GM23248 (cell line): ENCODE results near the gene INSIG2. TPM values are rescaled to one million over a fixed set of nuclear protein-coding genes. Genes with fewer than 3 reads are reported as not detected.

Source experiments
- DNase-seq: peaks from one replicate; pipeline ENCODE4 v3.0.0-alpha.2; 2015
- H2AFZ ChIP-seq: fragments of 200-600 bp; sonication (generic); 2 replicates; pipeline ENCODE4 v1.6.1; 2016; ENCODE audit warnings: antibody characterized with exemption
- H3F3A ChIP-seq: fragments of 200-600 bp; sonication (generic); 2 replicates; pipeline ENCODE4 v1.6.1; 2016; ENCODE audit warnings: mild to moderate bottlenecking, antibody characterized with exemption, mixed run types; ENCODE audit not compliant: insufficient read depth
- H3K27ac ChIP-seq: fragments of 200-600 bp; sonication (generic); 2 replicates; pipeline ENCODE4 v1.5.1; 2016; ENCODE audit warnings: mild to moderate bottlenecking
- H3K27me3 ChIP-seq: fragments of 200-600 bp; sonication (generic); replicated peaks from 2 replicates; pipeline ENCODE4 v1.6.1; 2016; ENCODE audit warnings: mild to moderate bottlenecking; ENCODE audit not compliant: insufficient read depth
- H3K36me3 ChIP-seq: fragments of 200-600 bp; sonication (generic); 2 replicates; pipeline ENCODE4 v1.6.1; 2016; ENCODE audit warnings: low read depth, mild to moderate bottlenecking
- H3K4me1 ChIP-seq: fragments of 200-600 bp; sonication (generic); 2 replicates; pipeline ENCODE4 v1.6.1; 2016; ENCODE audit warnings: mild to moderate bottlenecking; ENCODE audit not compliant: insufficient read depth
- H3K4me2 ChIP-seq: fragments of 200-600 bp; sonication (generic); one replicate; pipeline ENCODE4 v1.6.1; 2016; ENCODE audit warnings: mild to moderate bottlenecking; ENCODE audit not compliant: unreplicated experiment
- H3K4me3 ChIP-seq: fragments of 200-600 bp; sonication (generic); 2 replicates; pipeline ENCODE4 v1.5.1; 2016; ENCODE audit warnings: mild to moderate bottlenecking
- H3K79me2 ChIP-seq: fragments of 200-600 bp; sonication (generic); 2 replicates; pipeline ENCODE4 v1.6.1; 2016; ENCODE audit warnings: mild to moderate bottlenecking; ENCODE audit not compliant: insufficient read depth
- H3K9ac ChIP-seq: fragments of 200-600 bp; sonication (generic); 2 replicates; pipeline ENCODE4 v1.6.1; 2016; ENCODE audit warnings: mild to moderate bottlenecking
- H3K9me2 ChIP-seq: fragments of 200-600 bp; sonication (generic); 2 replicates; pipeline ENCODE4 v1.6.1; 2016; ENCODE audit warnings: mixed run types, mild to moderate bottlenecking, moderate library complexity; ENCODE audit not compliant: insufficient read depth
- H3K9me3 ChIP-seq: fragments of 200-600 bp; sonication (generic); one replicate; pipeline ENCODE4 v1.6.1; 2017; ENCODE audit warnings: low read depth
- H4K20me1 ChIP-seq: fragments of 200-600 bp; sonication (generic); 2 replicates; pipeline ENCODE4 v1.6.0; 2016; ENCODE audit not compliant: insufficient read depth
- EZH2 ChIP-seq: fragments of 200-600 bp; sonication (generic); IDR thresholded peaks from 2 replicates; pipeline ENCODE4 v1.6.1; 2018; ENCODE audit warnings: antibody characterized with exemption, mild to moderate bottlenecking; ENCODE audit not compliant: insufficient read depth, poor library complexity, severe bottlenecking
- EZH2phosphoT487 ChIP-seq: fragments of 200-600 bp; sonication (generic); IDR thresholded peaks from 2 replicates; pipeline ENCODE4 v1.6.1; 2018; ENCODE audit warnings: antibody characterized with exemption, moderate library complexity, mild to moderate bottlenecking, low read depth; ENCODE audit not compliant: insufficient read depth
- WGBS, 2 experiments: methylation state at CpG; one replicate each; pipeline ENCODE4 v1.1.6; 2015 to 2017; ENCODE audit warnings: low lambda C conversion rate in 2 of 2, low coverage in 1 of 2; ENCODE audit errors: missing lambda C conversion rate in 2 of 2; 5-methylcytosine and 5-hydroxymethylcytosine counted together
- in situ Hi-C: fragments of 300-500 bp; cut with MboI; formaldehyde crosslinking; loops from 2 replicates; pipeline ENCODE4 v1.15.0; 2020
- polyA plus RNA-seq: library from polyadenylated mRNA; unstranded; fragments of >200 nt; fragmentation: Nextera tagmentation; extraction: Ambion mirVana; gene quantifications from 2 replicates; pipeline ENCODE4 v1.2.1, GENCODE V29; 2016
- total RNA-seq: library from RNA; depleted of rRNA; stranded (reverse); fragments of >200 nt; shearing (Covaris generic); gene quantifications from 2 replicates; pipeline ENCODE4 v1.2.3, GENCODE V29; 2014

Gene INSIG2
- total and polyA plus RNA-seq, 2 experiments from 2014 or later = 13.0 to 36.1 TPM

DNA sequence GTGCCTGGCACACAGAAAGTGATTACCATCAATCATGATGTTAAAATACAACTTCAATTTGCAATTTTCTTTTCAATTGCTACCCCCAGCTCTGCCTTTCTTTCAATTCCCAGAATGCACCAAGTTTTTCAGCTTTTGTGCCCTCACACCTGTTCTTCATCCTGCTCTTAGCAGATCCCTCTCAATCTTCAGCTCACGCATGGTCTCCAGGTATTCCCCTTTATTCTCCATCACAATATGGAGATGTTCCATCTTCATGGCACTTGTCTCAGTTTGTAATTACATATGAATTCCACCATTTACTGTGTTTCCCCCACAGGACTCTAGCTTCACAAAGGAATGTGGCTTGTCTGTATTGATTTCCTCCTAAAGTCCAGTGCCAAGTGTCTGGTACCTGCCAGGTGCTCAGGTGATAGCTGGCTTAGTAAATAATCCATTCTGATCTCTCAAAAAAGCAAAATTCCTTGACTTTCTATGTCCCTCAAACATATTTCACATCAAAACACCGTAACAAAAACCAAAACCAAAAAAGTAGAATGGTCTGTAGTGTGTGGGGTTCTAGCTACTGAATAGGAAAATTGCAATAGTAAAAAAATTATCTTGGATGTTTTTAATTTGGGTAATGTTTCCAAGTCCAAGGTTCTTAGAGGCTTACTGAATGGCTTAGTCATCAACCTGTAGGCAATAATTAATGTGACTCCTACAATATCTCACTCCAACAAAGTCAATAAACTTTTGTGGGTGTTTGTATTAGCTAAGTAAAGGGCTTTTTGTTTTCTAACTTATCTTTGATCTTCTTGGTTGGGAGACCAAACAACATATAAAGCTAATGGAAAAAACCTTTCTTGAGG, 2.9 kb upstream of the INSIG2 start:
- 84 to 85% methylated on average over 2 of the region's 2 CpGs for WGBS, 2 experiments
- H3K27me3 ChIP-seq = peaks cover 14% of the 10 kb centered on the region
- DNase-seq = no peak
- H3K36me3 ChIP-seq = no peaks in the 10 kb centered on the region
- H3K27ac ChIP-seq = no peak overlapping the region
- no peaks in the 10 kb centered on the region for H4K20me1 ChIP-seq
- H3K9me3 ChIP-seq = no peaks in the 10 kb centered on the region
- TF ChIP-seq EZH2phosphoT487 (no peak), EZH2 (no peak)
- peaks cover 21% of the 10 kb centered on the region for H3K79me2 ChIP-seq
- H3K4me1 ChIP-seq = peaks cover 8% of the 10 kb centered on the region; the same call in 1 of the 2 replicates
- no peak overlapping the region for H3K4me2 ChIP-seq
- H3K4me3 ChIP-seq = no peak overlapping the region
- peaks cover 22% of the 10 kb centered on the region for H3F3A ChIP-seq
- in situ Hi-C loops = no loop called here
- H3K9ac ChIP-seq = no peak overlapping the region
- no peaks in the 10 kb centered on the region for H3K9me2 ChIP-seq
- H2AFZ ChIP-seq = no peak overlapping the region

GRCh38 chr2:118086024-118086633, 2.1 kb upstream of the INSIG2 start:
- no peak overlapping the region for H3K4me3 ChIP-seq
- no peaks in the 10 kb centered on the region for H3K9me3 ChIP-seq
- no peak overlapping the region for H2AFZ ChIP-seq
- peaks cover 11% of the 10 kb centered on the region; the same call in 1 of the 2 replicates for H3K4me1 ChIP-seq
- DNase-seq = no peak
- in situ Hi-C loops = no loop called here
- H3K27ac ChIP-seq = no peak overlapping the region
- H3K27me3 ChIP-seq = peaks cover 8% of the 10 kb centered on the region
- WGBS, 2 experiments = 79 to 82% methylated on average over 3 of the region's 3 CpGs
- no peaks in the 10 kb centered on the region for H3K9me2 ChIP-seq
- H3F3A ChIP-seq = peaks cover 29% of the 10 kb centered on the region
- H3K79me2 ChIP-seq = peaks cover 29% of the 10 kb centered on the region
- no peaks in the 10 kb centered on the region for H3K36me3 ChIP-seq
- no peaks in the 10 kb centered on the region for H4K20me1 ChIP-seq
- H3K4me2 ChIP-seq = no peak overlapping the region
- no peak overlapping the region for H3K9ac ChIP-seq
- TF ChIP-seq EZH2 (no peak), EZH2phosphoT487 (no peak)

DNA sequence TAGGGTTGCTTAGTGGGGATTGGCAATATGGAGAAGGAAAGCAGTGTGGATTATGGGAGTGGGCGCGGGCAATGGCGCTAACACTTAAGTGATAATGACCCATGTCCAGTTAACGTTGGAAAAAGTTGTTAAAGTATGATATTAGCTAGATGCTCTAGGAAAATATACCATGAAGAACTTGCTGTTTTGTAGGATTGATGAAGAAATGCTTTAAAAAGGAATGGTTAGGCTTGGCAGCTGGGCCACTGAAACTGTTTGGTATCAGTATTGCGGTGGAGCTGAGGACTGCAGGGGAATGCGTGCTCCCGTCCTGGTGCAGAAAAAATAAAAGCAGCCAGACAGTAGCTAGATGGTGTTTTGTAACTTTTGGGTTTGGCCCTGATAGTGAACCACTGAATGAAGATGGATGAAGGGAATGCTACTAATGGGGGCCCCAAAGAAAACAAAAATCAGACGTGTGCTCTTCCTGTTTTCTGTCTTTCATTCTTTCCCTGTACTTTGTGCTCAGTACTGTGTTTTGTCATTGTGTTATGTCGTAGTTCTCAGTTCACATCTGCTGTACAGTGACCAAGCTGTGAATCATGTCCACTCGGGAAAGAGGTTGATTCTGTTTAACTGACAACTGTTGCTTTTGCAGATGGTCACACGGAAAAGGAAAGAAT, 999 bp downstream of the INSIG2 start:
- H4K20me1 ChIP-seq = no peaks in the 10 kb centered on the region
- peak; percentile 82 for DNase-seq
- H3K27ac ChIP-seq = peak overlapping the region; percentile 59
- H2AFZ ChIP-seq = peak overlapping the region; percentile 86
- peak overlapping the region; percentile 92 for H3K4me3 ChIP-seq
- no peaks in the 10 kb centered on the region for H3K36me3 ChIP-seq
- peak overlapping the region; percentile 73 for H3K9ac ChIP-seq
- peaks cover 11% of the 10 kb centered on the region; the same call in 1 of the 2 replicates for H3K4me1 ChIP-seq
- H3K4me2 ChIP-seq = peak overlapping the region; percentile 89
- TF ChIP-seq EZH2phosphoT487 = no peak
- in situ Hi-C loops = no loop called here
- H3F3A ChIP-seq = peaks cover 29% of the 10 kb centered on the region
- peaks cover 49% of the 10 kb centered on the region for H3K79me2 ChIP-seq
- no peaks in the 10 kb centered on the region for H3K9me2 ChIP-seq
- 0 to 2% methylated on average over 11 of the region's 11 CpGs for WGBS, 2 experiments
- no peaks in the 10 kb centered on the region; the same call in 1 of the 2 replicates for H3K27me3 ChIP-seq
- H3K9me3 ChIP-seq = no peaks in the 10 kb centered on the region

- H2AFZ ChIP-seq = no peak overlapping the region
- peaks cover 11% of the 10 kb centered on the region; the same call in 1 of the 2 replicates for H3K4me1 ChIP-seq
- peak overlapping the region; percentile 92 for H3K4me3 ChIP-seq
- H3F3A ChIP-seq = peaks cover 29% of the 10 kb centered on the region
- no peaks in the 10 kb centered on the region for H3K27me3 ChIP-seq
- DNase-seq = no peak
- H4K20me1 ChIP-seq = no peaks in the 10 kb centered on the region
- H3K79me2 ChIP-seq = peaks cover 62% of the 10 kb centered on the region
- no peaks in the 10 kb centered on the region for H3K36me3 ChIP-seq
- H3K27ac ChIP-seq = peak overlapping the region; percentile 59; the same call in 1 of the 2 replicates
- H3K9me2 ChIP-seq = no peaks in the 10 kb centered on the region
- peak overlapping the region; percentile 89 for H3K4me2 ChIP-seq
- in situ Hi-C loops = no loop called here
- no peak overlapping the region for H3K9ac ChIP-seq
- 98% methylated on average over 5 of the region's 5 CpGs for WGBS, 2 experiments
- H3K9me3 ChIP-seq = no peaks in the 10 kb centered on the region
- no peak for TF ChIP-seq EZH2phosphoT487
- no peak for TF ChIP-seq EZH2
Observed at GRCh38 chr2:118090387-118091139, 2.3 kb downstream of the INSIG2 start.
